ENCODE data around the gene PBX3.

DNA sequence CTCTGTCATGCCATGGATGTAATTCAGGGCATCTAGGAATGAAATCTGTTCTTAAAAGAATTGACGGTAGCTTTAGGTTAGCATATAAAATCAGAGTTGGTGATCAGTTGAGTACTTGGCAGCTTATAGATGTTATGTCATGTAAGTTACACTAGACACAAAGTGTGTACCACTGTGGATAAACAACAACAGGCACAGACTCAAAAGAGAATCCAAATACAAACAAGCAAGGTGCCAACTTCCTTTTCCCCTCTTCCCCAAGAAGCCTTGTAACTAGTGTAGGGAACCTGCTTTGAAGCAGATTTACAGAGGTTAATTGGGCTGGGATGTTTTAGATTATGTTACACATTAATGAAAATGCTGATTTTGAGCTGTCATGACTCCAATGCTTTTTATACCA lies 167.2 kb downstream of the PBX3 start:
- TF ChIP-seq REST (IDR thresholded peaks at IDR 0.05; ENCODE audit: insufficient read depth in 1 of 2, low read depth in 2 of 2, low read length in 1 of 2) (no peak), TCF7L2 (IDR thresholded peaks at IDR 0.05; ENCODE audit: low read depth, low read length) (no peak)
- TF ChIP-seq, protein P1, sequence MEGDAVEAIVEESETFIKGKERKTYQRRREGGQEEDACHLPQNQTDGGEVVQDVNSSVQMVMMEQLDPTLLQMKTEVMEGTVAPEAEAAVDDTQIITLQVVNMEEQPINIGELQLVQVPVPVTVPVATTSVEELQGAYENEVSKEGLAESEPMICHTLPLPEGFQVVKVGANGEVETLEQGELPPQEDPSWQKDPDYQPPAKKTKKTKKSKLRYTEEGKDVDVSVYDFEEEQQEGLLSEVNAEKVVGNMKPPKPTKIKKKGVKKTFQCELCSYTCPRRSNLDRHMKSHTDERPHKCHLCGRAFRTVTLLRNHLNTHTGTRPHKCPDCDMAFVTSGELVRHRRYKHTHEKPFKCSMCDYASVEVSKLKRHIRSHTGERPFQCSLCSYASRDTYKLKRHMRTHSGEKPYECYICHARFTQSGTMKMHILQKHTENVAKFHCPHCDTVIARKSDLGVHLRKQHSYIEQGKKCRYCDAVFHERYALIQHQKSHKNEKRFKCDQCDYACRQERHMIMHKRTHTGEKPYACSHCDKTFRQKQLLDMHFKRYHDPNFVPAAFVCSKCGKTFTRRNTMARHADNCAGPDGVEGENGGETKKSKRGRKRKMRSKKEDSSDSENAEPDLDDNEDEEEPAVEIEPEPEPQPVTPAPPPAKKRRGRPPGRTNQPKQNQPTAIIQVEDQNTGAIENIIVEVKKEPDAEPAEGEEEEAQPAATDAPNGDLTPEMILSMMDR (IDR thresholded peaks at IDR 0.05), result no peak
